Esophagus squamous epithelium (tissue), 5 donors: ENCODE measurements around the gene COX4I1. TPM values are rescaled to one million over a fixed set of nuclear protein-coding genes. Genes with fewer than 3 reads are reported as not detected.

Source experiments
- DNase-seq: peaks from one replicate; lab custom pipeline; 2025; lab: John Stamatoyannopoulos, UW
- H3K27ac ChIP-seq, 4 donors: fragments of 200-600 bp; sonication (generic); one replicate each; pipeline ENCODE4 v1.5.1; 2016 to 2019; ENCODE audit warnings: mild to moderate bottlenecking in 1 of 4
- H3K27me3 ChIP-seq, 4 donors: fragments of 200-600 bp; sonication (generic); 1 replicate in 3 of 4; 2 replicates in 1 of 4; pipeline versions ENCODE4 v1.5.1 to v1.6.0; 2017 to 2021; ENCODE audit warnings: antibody characterized with exemption in 1 of 4
- H3K36me3 ChIP-seq, 3 donors: fragments of 200-600 bp; sonication (generic); one replicate each; pipeline ENCODE4 v1.5.1; 2016 to 2019
- H3K4me1 ChIP-seq, 3 donors: fragments of 200-600 bp; sonication (generic); one replicate each; pipeline ENCODE4 v1.5.1; 2017 to 2019
- H3K4me3 ChIP-seq, 4 donors: fragments of 200-600 bp; sonication (generic); 1 replicate in 3 of 4; 2 replicates in 1 of 4; pipeline ENCODE4 v1.5.1; 2016 to 2019; ENCODE audit warnings: mild to moderate bottlenecking in 2 of 4, moderate library complexity in 1 of 4
- H3K9me3 ChIP-seq, 3 donors: fragments of 200-600 bp; sonication (generic); one replicate each; pipeline ENCODE4 v1.5.1; 2016 to 2019
- POLR2A ChIP-seq, 4 donors: fragments of 450-650 bp; IDR thresholded peaks; one replicate each; pipeline ENCODE4 v1.6.1; 2017; ENCODE audit warnings: antibody characterized with exemption in 4 of 4, mild to moderate bottlenecking in 4 of 4, moderate library complexity in 3 of 4
- WGBS, 2 donors: methylation state at CpG; one replicate each; pipeline ENCODE4 v1.1.5; 2018; 5-methylcytosine and 5-hydroxymethylcytosine counted together
- intact Hi-C: fragments of 100-400 bp; cut with DNase I; formaldehyde crosslinking; loops from one replicate; pipeline ENCODE4 v1.15.0; 2022
- total RNA-seq, 4 donors: library from RNA; depleted of rRNA; stranded (reverse); fragments of >200 nt; gene quantifications; one replicate each; pipeline ENCODE4 v1.1.0, GENCODE V29; 2016
- TF ChIP-seq, protein P1 (sequence below), 6 experiments: fragments of 450-650 bp in 4 of 6; fragments of 200-600 bp in 2 of 6; sonication (generic) in 2 of 6; IDR thresholded peaks; one replicate each; pipeline ENCODE4 v1.5.1; 2016 to 2019; ENCODE audit warnings: antibody characterized with exemption in 6 of 6, mild to moderate bottlenecking in 4 of 6, moderate library complexity in 4 of 6
- donor health status: DM: yes; HTN: yes; CAD: no.

COX4I1 gene
- total RNA-seq, 4 donors from 2014 or later, result 497 to 580 (median 549) TPM

DNA sequence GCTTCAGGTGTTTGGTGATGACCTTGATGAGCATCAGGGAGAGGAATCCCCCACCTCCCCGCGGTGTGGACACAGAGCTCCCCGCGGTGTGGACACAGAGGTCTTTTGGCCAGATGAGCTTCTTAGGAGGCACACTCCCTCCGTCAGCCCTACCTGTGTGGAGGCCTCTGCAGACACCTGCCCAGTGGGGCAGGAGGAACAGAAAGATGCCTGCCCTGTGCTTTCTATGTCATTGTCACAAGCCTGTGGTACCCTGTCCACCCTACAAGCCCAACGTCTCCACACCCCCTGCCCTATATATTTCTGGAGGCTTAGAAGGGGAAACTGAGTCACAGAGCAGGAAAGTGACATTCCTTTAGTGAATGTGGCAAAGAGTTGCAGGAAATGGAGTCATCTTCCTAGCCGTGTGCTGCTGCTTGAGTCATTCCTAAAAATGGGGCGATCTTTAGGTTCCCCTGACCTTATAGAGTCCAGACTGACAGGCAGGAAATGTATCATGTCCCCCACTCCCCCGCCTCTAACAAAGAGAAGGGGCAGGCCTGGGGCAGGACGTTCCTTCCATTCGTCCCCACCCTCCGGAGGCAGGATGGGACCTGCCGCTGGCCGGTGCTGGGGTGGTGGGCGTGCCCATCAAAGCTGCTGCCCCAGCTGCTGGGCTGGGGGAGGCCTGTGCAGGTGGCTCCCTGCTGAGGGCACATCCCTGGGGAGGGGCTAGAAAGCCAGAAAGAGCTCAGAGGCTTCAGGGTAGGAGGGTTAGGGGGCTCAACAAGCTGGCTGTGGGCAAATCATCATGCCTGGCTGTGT is 47.6 kb upstream of the COX4I1 start:
- Histone ChIP-seq H3K36me3 (no peaks in the 10 kb centered on the region), H3K4me3 (peak overlapping the region in 1 of 4 donors; percentile 69), H3K27ac (peak overlapping the region in 3 of 4 donors; percentile 22 to 69 (median 32)), H3K27me3 (peaks cover 0 to 35% (median 0%) of the 10 kb centered on the region in 4 donors), H3K9me3 (no peaks in the 10 kb centered on the region), H3K4me1 (peaks cover 32 to 60% (median 39%) of the 10 kb centered on the region in 3 donors)
- DNase-seq, result no peak
- WGBS, 2 donors, result 12 to 17% methylated on average over 10 of the region's 15 CpGs
- intact Hi-C loops, result no loop called here
- TF ChIP-seq POLR2A (IDR thresholded peaks at IDR 0.05), result no peak
- TF ChIP-seq, protein P1, sequence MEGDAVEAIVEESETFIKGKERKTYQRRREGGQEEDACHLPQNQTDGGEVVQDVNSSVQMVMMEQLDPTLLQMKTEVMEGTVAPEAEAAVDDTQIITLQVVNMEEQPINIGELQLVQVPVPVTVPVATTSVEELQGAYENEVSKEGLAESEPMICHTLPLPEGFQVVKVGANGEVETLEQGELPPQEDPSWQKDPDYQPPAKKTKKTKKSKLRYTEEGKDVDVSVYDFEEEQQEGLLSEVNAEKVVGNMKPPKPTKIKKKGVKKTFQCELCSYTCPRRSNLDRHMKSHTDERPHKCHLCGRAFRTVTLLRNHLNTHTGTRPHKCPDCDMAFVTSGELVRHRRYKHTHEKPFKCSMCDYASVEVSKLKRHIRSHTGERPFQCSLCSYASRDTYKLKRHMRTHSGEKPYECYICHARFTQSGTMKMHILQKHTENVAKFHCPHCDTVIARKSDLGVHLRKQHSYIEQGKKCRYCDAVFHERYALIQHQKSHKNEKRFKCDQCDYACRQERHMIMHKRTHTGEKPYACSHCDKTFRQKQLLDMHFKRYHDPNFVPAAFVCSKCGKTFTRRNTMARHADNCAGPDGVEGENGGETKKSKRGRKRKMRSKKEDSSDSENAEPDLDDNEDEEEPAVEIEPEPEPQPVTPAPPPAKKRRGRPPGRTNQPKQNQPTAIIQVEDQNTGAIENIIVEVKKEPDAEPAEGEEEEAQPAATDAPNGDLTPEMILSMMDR (IDR thresholded peaks at IDR 0.05), result no peak

DNA sequence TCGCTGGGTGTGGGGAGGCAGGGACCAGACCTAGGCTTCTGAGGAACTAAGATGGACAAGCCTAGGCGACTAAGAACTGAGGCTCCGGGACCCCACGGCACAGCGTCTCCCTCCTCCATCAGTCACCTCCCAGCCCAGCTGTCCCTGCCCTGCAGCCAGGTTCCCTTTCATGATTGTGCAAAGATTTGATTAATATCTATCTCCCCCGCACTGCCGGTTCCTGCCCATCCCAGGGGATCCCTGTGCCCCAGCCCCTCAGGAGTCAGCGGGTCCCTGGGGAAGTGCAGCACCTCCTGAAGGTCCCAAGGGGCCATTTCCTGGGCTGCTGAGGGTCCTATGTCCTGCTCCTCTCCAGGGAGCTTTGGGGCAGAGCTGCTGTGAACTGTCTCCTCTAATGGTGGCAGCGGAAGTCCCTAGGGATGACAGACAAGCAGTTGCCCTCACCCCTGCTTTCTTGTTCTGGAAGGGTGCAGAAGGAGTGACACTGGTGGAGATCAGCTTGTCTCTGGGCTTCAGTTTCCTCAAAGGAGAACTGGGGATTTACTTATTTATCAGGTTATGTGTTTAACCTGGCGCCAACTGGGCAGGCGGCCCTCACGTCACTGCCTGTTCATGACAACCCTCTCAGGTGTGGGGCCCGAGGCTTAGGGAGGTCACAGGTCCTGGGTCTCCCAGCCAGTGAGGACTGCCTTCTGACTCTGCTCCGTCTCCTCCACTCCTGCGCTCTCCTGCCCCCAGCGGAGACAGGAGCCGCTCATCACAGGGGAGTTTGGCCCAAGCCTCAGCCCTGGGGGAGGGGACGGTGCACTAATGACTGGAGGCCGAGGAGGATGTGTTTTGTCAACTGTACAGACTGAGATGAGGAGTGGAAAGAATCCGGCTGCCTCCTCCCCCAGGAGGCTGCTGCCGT is 46.7 kb upstream of the COX4I1 start:
- Histone ChIP-seq H3K4me1 (peaks cover 32 to 54% (median 35%) of the 10 kb centered on the region in 3 donors), H3K27ac (no peak overlapping the region), H3K36me3 (no peaks in the 10 kb centered on the region), H3K9me3 (no peaks in the 10 kb centered on the region), H3K27me3 (peaks cover 0 to 35% (median 0%) of the 10 kb centered on the region in 4 donors), H3K4me3 (no peak overlapping the region)
- no peak for TF ChIP-seq POLR2A (IDR thresholded peaks at IDR 0.05)
- TF ChIP-seq, protein P1 (IDR thresholded peaks at IDR 0.05), result peak in 1 of 6 experiments; percentile 44
- WGBS, 2 donors, result 35 to 52% methylated on average over 8 to 13 of the region's 21 CpGs
- intact Hi-C loops, result no loop called here
- no peak for DNase-seq

DNA sequence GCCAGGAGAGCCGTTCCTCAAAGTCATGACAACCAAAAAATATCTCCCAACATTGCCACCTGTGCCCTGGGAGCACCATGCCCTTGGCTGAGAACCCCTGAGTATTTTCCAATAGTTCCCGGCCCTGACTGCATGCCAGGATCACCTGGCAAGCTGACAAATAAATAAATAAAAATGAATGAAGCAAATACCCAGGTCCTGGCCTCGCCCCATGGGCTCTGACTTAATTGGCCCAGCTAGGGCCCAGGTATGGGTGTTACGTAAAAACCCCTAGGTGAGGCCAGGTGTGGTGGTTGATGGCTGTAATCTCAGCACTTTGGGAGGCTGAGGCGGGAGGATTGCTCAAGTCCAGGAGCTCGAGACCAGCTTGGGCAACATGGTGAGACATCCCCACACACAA is 45.9 kb upstream of the COX4I1 start:
- H3K36me3 ChIP-seq, result no peaks in the 10 kb centered on the region
- peaks cover 32 to 54% (median 35%) of the 10 kb centered on the region in 3 donors for H3K4me1 ChIP-seq
- H3K27me3 ChIP-seq, result peaks cover 0 to 37% (median 0%) of the 10 kb centered on the region in 4 donors
- H3K27ac ChIP-seq, result no peak overlapping the region
- TF ChIP-seq, protein P1 (IDR thresholded peaks at IDR 0.05), result no peak
- TF ChIP-seq POLR2A (IDR thresholded peaks at IDR 0.05), result no peak
- WGBS, 2 donors, result 38 to 63% methylated on average over 4 of the region's 6 CpGs
- DNase-seq, result no peak
- H3K9me3 ChIP-seq, result no peaks in the 10 kb centered on the region
- intact Hi-C loops, result no loop called here
- H3K4me3 ChIP-seq, result no peak overlapping the region

DNA sequence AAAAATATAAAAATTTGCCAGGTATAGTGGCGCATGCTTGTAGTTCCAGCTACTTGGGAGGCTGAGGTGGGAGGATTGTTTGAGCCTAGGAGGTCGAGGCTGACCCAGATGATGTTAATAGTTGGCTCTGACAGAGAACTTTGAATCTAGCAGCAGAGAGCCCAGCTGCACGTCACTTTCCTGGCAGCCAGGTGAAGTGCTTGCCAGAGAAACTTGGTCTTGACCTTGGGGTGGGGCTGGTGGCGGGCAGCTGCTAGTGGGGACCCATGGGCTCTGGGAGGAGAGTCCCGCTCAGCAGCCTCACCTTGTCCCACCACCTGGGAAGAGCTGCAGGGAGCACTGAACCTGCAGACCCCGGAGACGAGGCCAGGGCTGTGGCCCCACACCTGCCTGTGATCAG is 45.5 kb upstream of the COX4I1 start:
- Histone ChIP-seq H3K27ac (no peak overlapping the region), H3K9me3 (no peaks in the 10 kb centered on the region), H3K4me1 (peaks cover 32 to 54% (median 35%) of the 10 kb centered on the region in 3 donors), H3K36me3 (no peaks in the 10 kb centered on the region), H3K4me3 (no peak overlapping the region), H3K27me3 (peaks cover 0 to 41% (median 0%) of the 10 kb centered on the region in 4 donors)
- DNase-seq, result no peak
- intact Hi-C loops, result no loop called here
- WGBS, 2 donors, result 66 to 77% methylated on average over 3 to 6 of the region's 7 CpGs
- no peak for TF ChIP-seq POLR2A (IDR thresholded peaks at IDR 0.05)
- TF ChIP-seq, protein P1 (IDR thresholded peaks at IDR 0.05), result no peak
